Stimulated activated CD4-positive, alpha-beta T cell treated with anti-CD3 and anti-CD28 coated beads, Interleukin-15, amount 100 ng/mL, for 1 hour (primary cell): ENCODE results near the gene BHLHE41.

Experiments used
- DNase-seq, 2 donors: peaks; one replicate each; pipeline ENCODE4 v3.0.0-alpha.2; 2020; ENCODE audit warnings: low read depth in 1 of 2, low spot score in 1 of 2

BHLHE41 gene

DNA sequence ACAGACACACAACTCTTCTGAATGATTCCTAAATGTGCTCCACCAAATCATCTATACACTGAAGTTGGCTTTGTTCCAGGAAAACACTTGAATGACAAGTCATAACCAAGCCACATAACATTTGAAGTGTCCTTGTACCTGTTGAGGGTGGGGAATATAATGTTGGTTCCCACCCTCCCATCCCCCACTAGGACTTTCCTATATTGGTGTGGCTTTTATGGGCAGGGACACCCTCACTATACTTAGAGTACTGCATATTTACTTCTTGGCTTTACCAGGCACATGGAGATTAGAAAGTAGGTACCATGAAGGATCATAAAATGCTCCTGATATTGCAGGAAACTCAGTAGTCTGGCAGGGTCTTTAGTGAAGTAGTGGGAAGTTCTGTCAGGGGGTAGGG is 9.7 kb upstream of the BHLHE41 start:
- no peak for DNase-seq

DNA sequence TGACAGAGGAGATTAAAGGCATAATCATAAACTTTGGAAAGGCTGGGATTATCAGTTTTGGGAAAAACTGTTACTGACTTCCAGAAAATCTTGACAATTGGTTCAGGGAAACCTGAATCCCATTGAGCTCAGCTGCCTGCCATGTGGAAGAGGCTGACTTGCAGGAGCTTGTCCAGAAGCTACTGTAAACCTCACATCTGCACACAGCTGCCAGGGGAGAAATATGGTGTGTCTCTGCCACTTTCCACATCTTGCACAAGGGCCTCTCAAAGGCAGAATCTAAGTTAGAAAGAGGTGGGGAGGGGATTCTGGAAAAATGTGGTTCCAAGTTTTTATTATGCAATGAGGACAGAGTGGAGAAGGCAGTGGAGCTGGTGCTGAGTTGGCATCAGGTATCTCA is 8.7 kb upstream of the BHLHE41 start:
- DNase-seq: no peak

DNA sequence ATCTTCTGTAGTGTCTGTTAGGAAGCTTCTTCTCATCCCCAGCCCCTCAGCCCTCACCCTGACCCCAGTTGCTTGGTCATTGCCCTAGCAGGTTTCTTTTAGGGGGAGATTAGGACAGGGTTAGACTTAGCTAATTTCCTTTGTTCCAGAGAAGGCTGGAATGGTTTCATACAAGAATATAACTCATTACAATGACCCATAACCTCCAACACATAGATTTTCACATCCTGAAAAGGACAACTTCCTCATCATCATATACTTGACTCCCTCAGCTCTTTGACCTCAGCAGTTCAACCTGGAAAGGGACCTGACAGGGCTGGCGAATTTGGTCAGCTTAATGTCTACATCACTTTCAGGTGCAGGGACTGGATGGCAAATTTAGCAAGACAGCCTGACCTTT is 8.0 kb upstream of the BHLHE41 start:
- no peak for DNase-seq

DNA sequence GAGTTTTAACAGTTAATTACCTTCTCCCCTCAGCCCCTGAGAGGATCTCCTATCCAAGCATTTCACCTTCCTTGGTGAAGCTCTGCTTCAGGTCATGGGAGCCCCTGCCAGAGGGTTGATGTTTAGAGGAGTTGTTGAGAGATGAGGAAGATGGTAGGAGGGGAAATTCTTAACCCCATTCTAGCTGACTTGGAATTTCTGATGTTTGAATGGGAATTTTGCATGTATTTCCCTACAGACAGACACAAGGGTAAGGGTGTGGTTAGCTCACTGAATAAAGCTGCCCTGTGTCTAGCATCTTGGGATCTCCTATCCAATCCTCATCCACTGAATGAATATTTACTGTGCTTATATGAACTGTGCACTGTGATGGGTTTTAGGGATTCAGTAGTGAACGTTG is 7.1 kb upstream of the BHLHE41 start:
- DNase-seq: no peak

DNA sequence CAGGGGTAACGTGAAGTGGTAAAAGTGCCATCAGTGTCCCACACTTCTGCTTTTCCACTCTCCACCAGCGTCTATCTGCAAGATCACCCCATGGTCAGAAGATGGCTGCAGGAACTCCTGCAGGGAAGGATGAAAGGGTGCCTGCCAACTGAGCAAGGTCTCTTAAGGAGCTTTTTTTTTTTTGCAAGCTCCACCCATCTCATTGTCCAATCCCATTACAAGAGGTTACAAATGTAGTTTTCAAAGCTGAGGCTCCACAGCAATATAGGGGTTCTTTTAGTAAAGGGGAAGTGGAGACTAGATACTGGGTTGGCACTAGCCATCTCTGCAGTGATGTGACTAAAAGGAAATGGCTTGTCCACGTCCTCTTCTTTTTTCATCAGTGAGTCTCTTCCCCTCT is 5.9 kb upstream of the BHLHE41 start:
- DNase-seq: no peak

DNA sequence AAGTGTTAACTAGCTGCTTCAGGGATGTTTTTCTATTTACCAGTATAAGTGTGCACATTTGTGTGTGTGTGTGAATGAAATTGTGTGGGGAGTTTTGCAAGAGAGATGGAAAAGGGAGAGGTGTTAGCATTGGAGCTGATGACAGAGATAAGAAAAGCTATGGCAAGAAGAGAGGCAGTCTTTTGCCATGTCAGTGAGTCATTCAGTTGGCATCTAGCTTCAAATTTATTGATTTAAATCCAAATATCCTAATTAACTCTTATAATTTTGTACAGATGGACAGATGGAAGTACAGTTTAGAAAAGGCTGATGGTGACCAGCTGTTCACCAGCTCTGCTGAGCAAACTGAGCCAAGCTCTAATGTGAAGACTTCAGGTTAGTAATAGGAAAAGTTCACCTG is 3.3 kb upstream of the BHLHE41 start:
- DNase-seq: no peak

DNA sequence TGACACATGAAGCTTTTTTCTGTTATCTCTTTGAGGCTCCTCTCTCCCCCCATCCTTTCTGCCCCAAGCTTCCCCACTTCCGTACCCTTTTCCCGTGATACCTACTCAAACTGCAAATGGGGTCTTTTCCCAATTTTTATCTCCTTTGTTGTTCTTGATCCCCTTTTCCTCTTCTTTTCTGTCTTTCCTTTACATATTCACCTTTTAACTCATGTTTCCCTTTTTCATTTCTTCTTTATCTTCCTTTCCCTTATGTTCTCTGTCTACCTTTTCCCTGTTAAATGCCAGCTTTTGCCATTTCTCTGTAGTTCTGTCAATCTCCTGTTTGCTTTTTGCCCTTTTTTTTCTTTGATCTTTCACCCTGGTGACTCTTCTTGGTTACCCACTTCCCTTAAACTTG is 2.6 kb upstream of the BHLHE41 start:
- no peak for DNase-seq

DNA sequence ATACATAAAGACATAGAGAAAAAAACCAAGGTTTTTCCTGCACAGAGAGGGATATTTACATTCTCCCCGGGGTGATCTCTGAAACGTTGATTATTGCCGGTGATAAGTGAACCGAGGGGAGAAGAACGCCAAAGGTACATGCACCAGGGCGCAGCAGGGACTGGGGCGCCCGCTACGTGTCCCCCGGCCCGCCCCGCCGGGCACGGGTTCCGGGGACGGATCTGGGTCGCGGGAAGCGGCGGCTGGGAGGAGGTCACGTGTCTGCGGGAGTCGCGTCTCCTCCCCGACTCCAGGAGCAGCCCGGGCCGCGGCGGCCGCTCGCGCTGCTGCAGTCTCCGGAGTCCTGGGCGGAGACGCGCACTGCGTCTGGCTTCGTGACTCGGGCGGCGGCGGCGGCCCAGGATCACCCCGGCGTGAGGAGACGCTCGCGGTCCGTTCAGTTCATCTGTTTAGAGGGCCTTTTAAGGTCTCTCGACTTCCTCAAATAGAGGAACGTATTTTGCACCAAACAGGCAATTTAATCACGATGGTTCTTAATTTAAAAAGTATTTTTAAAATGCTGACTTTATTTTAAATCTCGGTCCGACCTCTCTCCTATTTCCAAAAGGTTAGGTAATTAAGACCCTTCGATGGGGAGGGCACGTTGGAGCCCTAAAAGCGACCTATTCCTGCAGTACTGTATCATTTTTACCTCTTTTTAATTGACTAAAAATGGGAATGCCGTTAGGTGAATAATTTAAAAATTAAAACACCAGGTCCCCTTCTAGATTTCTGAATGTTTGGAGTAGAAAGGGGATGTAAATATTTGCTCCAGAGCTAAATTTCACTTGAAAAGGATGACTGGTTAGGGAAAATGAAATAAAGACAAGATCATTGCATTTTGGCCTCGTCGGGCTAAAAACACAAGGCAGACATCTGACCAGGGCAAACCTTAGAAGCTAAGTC is 1.8 kb upstream of the BHLHE41 start:
- no peak for DNase-seq

DNA sequence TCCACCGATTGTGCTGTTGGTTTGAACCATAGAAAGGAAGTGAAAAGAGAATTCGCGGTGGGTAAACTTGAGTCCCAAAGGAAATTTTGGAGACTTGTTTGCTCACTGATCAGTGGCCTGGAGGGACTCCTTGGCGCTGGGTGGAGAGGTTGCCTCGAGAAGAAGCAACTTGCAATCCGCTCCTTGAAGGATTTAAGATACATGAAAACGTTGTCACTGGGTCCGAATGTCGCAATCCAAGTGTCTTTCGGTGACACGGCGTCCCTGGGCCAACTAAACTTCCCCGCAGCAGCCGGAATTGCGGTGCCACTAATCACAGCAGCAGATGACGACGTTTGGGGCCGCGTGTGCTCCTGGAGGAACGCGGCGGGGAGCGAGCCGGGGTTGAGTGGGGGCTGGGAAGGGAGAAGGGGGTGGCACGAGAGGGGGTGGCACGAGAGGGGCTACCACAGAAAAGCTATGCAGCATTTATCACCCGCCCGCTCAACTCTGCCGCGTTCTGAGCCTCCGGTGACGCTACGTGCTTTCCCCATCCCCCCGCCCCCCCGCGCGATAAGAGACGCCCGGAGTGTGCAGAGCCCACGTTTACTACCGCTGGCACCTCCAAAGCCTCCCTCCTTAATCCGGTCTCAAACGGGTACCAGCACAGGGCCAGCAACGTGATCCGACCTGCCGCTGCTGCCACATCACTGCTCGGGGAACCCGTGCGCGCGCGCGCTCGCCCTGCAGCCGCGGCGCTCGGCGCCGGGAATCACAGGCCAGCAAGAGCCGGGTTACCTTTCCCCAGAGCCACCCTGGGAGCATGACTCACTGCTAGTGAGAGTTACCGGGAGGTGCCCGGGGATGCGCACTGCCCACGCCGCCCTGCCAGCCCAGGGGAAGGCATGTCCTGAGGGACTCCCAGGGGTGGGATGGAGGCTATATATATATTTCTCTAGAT is 833 bp upstream of the BHLHE41 start:
- DNase-seq: no peak

DNA sequence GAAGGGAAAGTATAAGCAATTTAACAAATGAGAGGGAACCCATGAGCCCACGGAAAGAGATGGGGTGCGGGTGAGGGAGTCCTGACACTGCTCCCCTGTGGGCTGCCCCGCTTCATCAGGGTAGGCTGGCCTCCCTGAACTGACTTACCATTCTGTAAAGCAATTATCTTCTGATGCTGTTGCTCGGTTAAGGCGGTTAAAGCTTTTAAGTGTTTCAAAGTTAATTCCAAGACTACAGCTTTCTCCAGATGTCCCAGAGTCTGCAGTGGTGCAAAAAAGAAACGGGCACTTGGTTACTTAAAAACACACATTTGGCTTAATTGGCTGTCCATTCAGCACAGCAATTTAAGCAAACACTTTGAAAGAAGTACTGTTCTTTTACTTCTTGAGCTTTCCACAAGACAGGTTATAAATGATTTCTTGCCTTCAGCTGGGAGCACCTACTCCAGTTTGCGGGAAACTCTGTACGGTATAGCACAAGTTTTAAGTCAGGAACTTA is 1.3 kb downstream of the BHLHE41 start:
- DNase-seq: no peak

DNA sequence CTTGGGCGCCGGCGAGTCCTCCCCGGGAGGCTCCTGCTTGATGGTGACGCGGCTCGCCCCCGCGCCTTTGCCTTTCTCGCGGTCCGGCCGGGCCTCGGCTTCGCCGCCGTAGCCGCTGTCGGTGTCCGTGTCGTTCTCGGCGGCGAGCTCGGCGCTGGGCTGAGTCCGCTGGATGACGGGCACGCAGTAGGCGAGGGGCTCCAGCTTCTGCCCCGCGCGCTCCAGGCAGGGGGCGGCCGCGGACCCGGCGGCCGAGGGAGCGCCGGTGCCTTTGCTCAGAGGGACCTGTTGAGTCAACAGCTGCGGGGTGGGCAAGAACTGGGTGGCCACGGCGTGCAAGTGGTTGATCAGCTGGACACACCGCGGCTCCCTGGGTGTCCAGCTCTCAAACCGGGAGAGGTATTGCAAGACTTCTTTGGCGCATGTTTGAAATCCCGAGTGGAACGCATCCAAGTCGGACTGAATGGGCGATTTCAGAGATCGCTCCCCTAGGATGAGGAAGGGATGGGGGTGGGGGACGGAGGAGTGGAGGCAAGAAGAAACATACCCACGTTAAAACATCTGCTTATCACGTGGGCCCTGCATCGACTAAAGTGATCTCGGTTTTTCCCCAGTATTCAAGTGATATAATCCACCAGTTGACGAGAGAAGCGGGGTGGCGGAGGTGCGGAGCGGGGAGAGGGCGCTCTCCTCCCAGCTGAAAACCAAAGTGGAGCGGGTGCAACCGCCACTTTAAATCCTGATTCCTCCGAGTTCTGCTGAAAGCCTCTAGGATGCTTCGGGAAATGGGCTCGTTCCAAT is 2.0 kb downstream of the BHLHE41 start:
- no peak for DNase-seq

DNA sequence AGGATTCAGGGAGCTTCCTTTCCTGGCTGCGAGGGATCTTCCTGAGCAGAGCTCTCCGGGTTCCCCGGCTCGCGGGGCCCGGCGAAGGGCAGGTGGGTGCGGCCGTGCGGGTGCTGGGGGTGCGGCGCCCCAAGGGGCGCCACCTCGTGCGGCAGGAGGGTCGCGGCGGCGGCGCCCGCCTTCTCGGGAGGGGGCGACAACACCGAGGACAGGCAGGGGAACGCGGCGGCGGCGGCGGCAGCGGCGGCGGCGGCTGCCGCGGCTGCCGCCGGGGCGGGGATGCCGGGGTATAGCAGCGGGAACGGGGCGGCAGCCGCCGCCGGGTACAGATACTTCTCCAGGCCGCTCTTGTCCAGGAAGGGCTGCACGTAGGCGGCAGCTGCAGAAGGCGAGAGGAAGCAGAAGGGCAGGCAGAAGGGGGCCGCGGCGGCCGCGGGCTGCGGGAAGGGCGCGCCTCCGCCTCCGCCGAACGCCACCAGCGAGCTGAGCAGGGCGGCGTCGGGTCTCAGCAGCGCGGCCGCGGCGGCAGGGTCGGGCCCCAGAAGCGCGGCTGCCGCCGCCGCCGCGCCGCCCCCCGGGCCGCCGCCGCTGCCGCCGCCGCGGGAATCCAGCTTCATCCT is 2.7 kb downstream of the BHLHE41 start:
- DNase-seq: no peak

DNA sequence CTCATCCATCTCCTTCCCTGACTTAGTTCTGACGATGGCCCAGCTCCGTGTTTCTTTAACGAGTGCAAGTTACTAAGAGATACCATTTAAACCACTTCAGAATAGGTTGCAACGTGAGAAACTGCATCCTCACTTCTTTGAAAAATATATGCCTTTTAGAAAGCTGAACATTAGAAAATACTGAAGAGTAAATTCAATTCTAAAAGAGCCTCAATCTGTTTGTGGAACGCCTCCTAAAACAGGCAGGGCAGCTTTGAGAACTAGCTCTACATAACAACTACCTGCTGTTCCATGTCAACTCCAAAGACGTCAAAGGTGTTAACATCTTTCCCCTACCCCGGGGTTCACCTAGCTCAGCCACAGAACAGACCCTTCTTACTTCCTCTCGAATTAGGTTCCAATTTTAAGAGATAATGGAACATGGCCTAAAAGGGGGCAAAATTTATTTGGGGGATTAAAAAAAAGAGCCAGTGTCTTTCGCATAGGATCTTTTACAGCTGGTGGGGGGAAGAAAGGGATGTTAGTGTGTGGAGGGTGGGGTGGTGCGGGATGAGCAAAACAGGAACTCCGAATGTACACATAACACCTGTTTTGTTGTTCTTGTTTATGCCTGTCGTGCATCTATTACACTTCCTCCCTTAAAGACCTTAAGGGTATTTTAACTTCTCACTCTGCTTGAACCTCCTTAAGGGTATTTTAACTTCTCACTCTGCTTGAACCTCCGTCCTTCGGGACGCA is 3.3 kb downstream of the BHLHE41 start:
- DNase-seq: no peak

DNA sequence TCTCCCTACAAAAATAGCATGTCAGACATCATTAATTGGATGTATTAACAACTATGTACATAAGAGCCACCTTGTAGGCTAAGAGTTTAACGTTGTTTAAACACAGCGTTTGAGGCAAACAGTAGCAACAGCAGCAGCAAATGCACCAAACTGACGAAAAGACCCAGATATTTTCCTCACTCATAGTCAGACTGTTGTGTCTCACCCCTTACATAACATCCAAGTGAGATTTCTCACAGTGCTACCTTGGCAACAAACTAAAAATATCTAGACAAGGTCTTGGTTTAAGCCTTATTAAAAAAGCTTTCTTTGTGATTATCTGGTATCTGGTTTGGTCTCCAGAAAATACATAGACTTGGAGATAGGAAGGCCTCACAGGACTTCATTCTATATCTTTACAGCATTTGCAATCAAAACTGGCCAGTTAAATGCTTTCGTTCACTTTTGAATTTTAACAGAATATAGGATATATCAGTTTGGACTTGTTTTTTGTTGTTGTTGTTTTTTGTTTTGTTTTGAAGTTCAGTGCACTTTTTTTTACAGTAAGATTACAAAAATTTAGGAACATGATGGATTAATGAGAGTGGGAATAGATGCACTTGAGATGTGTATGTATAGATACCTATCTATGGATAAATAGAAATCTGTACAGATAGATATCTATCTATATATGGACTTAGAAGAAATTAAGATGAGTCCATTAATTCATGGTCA is 4.1 kb downstream of the BHLHE41 start:
- no peak for DNase-seq

DNA sequence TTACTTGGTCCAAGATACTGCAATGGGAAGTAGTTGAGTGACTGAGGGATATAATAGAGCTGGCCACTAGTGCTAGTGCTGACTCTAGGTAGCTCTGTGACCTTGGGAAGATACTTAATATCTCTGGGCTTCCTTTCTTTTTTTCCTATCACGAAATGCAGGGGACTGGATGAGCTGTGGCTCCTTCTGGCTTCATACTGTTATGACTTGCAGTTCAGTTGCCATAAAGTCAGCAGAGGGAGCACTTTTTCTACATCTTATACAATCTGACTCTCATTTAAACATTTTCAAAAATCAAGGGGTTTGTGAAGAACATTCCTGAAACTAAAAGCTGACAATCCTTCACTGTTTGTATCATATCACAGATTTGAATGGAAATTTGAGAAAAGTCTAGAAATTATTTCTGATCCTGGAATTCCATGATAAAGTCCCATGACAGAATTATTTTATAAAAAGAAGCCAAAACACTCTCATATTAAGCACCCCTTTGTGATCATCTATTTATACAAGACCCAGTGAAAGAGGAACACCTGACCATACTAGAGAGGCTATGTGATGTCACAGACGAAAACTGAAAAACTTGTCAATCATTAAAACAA is 5.3 kb downstream of the BHLHE41 start:
- no peak for DNase-seq

DNA sequence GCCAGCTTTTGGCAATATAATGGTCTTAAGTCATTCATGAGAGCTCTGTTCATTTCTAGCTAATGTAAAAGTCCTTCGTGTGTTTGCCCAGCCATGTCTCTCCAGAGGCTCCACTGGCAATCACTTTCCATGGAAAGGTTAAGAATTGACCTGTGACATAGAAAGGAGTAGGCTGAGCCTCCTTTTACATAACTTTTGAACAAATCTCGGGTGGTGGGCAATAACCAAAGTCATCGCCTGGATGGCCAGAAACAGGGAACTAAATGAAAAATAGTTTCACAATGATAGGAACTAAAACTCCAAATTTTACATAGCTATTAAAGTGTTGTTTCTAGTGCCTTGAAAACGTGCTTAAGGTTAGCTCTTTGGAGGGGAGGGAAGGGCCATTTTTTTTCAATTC is 6.5 kb downstream of the BHLHE41 start:
- DNase-seq: no peak

DNA sequence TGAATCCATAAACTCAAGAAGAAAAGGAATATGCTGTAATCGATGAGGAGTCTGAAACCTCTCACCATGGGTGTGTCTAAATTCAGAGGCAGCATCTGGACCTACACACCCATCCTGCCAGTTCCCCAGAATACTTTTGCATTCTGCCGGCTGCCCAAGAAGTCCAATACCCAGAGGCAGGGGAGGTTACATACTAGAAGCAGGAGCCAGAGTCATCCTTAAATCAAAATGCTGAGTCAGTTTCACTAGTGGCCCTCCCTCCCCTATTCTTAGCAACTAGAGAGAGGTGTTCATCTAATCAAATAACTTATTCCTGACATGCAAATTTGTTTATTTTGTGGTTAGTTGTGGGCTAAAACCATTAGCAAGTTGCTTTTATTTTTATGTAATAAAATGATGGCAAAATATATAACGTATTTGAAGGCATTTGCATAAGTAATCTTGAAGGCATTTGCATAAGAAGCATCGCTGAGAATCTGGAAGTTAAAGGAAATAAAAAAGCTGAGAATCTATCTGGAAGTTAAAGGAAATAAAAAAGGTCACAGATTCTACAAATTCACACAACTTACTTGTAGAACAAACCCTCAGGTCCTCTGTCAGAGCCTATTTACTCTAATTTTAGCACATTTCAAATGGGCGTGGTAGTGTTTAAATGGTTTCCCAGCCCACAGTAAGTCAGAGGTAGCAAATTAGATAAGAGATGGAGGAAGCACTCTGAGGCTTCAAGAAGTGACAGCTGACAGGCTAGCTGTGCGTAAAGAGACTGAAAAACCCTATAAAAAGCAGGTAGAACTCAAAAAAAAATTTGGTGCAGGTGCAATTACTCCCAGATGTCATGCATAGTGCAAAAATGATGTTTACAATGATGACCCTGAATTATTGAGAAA is 7.8 kb downstream of the BHLHE41 start:
- no peak for DNase-seq
